Effector CD8-positive, alpha-beta T cell (primary cell): ENCODE data around the gene SUB1.
"Not testable (repeated sequence)": the region's sequence is repeated elsewhere in the genome, so short reads cannot be mapped to it uniquely, and the experiment has no call there.

Source experiments
- DNase-seq: peaks from one replicate; lab custom pipeline; 2025; lab: John Stamatoyannopoulos, UW

The SUB1 gene

GRCh38 chr5:32565145-32565544 lies 20.2 kb upstream of the SUB1 start:
- no peak for DNase-seq

GRCh38 chr5:32566319-32567111 lies 18.8 kb upstream of the SUB1 start:
- no peak for DNase-seq

- no peak for DNase-seq
Measured at GRCh38 chr5:32571128-32571527, 14.2 kb upstream of the SUB1 start.

- DNase-seq, result no peak
Measured at GRCh38 chr5:32572778-32573480, 12.4 kb upstream of the SUB1 start.

GRCh38 chr5:32573481-32573854 lies 11.9 kb upstream of the SUB1 start:
- not testable (repeated sequence) for DNase-seq

GRCh38 chr5:32574540-32575175 lies 10.7 kb upstream of the SUB1 start:
- DNase-seq, result no peak

- DNase-seq, result no peak
Measured at GRCh38 chr5:32578363-32578762, 7.0 kb upstream of the SUB1 start.

GRCh38 chr5:32578764-32579163 lies 6.6 kb upstream of the SUB1 start:
- no peak for DNase-seq

GRCh38 chr5:32581010-32581785 lies 4.2 kb upstream of the SUB1 start:
- DNase-seq, result no peak

- no peak for DNase-seq
Measured at GRCh38 chr5:32583582-32584232, 1.6 kb upstream of the SUB1 start.

- DNase-seq, result no peak
Measured at GRCh38 chr5:32584646-32585045, 711 bp upstream of the SUB1 start.

- DNase-seq, result no peak
Measured at GRCh38 chr5:32585122-32585445, 273 bp upstream of the SUB1 start.

- no peak for DNase-seq
Measured at GRCh38 chr5:32586276-32586599, 881 bp downstream of the SUB1 start.

GRCh38 chr5:32587067-32587551 lies 1.8 kb downstream of the SUB1 start:
- no peak for DNase-seq

GRCh38 chr5:32589416-32589815 lies 4.1 kb downstream of the SUB1 start:
- no peak for DNase-seq

- no peak for DNase-seq
Measured at GRCh38 chr5:32589942-32590869, 4.8 kb downstream of the SUB1 start.

- DNase-seq, result no peak
Measured at GRCh38 chr5:32595118-32595517, 9.8 kb downstream of the SUB1 start.

GRCh38 chr5:32597041-32597629 lies 11.8 kb downstream of the SUB1 start:
- DNase-seq, result no peak

GRCh38 chr5:32598260-32598937 lies 13.0 kb downstream of the SUB1 start:
- DNase-seq, result no peak
